Activated CD8-positive, alpha-beta memory T cell treated with anti-CD3 and anti-CD28 coated beads for 4 hours (primary cell): ENCODE data around the gene VASN.

Experiments
- DNase-seq, 2 donors: peaks; one replicate each; pipeline ENCODE4 v3.0.0-alpha.2; 2020; ENCODE audit warnings: low read depth in 2 of 2

VASN gene

GRCh38 chr16:4372578-4373355 is 1.1 kb downstream of the VASN start:
- DNase-seq, result no peak

DNA sequence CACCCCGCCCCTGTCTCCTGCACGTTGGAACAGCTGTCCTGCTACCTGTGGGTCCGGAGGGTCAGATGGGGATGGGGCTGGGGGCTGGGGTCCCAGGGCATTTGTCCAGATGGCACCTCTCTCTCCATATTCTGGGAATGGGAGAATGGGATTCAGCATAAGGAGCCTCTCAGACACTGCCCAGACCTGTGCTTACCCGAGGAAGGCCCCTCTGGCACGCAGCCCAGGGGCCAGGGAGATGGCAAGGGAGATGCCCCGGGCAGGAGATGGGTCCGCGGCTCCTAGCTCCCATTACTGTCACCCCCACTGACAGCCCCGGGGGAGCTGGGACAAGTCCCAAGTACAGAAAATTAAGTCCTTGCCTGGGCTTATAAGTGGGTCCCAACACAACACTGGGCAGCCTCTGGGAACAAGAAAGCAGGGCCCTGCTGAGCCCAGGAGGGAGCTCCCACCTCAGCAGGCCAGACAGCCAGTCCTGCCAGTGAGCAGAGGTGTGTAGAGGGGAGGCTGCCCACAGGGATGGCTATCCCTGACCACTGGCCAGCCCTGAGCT is 1.8 kb downstream of the VASN start:
- DNase-seq, result no peak

GRCh38 chr16:4373909-4374742 is 2.5 kb downstream of the VASN start:
- no peak for DNase-seq

- DNase-seq, result no peak
These were observed 4.1 kb downstream of the VASN start for GRCh38 chr16:4375717-4376116.

DNA sequence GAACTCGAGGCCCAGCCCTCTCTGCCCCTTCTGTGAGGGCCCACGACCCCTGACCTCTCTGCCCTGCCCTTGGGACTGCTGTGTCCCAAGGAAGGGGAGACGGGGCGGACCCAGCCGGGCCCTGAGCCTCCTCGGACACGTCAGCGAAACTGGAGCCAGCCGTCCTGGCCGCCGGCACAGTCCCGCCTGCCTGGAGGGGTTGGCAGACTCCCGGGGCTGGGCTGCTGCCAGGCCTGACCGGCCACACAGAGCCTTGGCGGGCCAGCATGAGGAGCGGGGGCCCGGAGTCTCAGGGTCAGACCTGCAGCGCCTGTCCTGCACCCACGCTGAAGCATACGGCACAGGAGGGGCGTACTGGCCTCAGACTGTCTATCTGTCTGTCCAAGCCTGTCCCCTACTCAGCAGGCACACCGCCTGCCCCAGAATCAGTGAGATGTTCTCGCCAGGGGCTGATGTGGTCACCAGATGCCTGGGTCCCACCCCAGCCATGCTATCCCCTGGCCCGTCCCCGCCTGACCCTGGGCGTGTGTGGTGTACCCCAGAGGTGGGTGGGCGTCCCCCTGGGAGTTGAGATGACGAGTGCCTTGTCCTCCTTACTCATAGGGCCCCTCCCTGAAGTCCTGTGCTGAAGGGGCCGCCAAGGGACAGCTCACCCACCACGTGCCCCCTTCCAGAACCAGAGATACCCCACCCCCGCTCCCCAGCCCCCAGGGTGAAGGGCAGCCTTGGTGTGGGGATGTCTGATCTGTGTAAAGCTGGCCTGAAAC is 4.7 kb downstream of the VASN start:
- DNase-seq, result no peak

DNA sequence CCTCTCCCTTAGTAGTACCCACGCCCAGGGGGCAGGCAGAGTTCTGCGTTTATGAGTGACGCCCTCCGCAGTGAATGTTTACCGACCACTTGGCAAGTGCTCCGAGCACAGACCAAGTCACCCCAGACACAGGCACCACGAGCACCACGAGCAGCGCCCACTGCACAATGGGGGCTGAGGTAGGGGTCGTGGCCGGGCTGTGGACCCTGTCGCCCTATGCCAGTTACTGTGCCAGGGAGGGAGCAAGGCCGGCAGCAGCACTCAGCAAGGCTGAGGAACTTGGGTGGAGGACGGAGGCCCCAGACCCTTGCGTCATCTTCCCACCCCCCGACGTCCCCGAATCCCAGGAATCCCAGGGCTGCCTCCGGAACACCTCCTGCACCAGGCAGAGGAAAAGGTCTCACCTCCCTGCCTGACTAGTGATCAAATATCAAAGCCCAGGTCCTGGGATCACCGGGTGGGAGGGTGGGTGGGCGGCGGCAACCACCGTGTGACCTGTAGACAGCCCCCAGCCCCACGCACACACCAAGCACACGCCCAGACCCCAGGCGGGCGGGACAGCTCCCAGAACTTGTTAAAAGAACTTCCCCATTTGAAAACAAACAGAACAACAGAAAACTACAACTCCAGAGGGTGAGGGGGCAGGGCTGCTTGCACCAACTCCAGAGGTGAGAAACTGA is 5.4 kb downstream of the VASN start:
- DNase-seq, result no peak

- no peak for DNase-seq
These were observed 6.0 kb downstream of the VASN start for GRCh38 chr16:4377573-4378154.

- no peak for DNase-seq
These were observed 6.6 kb downstream of the VASN start for GRCh38 chr16:4378161-4378666.

- no peak for DNase-seq
These were observed 7.5 kb downstream of the VASN start for GRCh38 chr16:4378999-4379690.

DNA sequence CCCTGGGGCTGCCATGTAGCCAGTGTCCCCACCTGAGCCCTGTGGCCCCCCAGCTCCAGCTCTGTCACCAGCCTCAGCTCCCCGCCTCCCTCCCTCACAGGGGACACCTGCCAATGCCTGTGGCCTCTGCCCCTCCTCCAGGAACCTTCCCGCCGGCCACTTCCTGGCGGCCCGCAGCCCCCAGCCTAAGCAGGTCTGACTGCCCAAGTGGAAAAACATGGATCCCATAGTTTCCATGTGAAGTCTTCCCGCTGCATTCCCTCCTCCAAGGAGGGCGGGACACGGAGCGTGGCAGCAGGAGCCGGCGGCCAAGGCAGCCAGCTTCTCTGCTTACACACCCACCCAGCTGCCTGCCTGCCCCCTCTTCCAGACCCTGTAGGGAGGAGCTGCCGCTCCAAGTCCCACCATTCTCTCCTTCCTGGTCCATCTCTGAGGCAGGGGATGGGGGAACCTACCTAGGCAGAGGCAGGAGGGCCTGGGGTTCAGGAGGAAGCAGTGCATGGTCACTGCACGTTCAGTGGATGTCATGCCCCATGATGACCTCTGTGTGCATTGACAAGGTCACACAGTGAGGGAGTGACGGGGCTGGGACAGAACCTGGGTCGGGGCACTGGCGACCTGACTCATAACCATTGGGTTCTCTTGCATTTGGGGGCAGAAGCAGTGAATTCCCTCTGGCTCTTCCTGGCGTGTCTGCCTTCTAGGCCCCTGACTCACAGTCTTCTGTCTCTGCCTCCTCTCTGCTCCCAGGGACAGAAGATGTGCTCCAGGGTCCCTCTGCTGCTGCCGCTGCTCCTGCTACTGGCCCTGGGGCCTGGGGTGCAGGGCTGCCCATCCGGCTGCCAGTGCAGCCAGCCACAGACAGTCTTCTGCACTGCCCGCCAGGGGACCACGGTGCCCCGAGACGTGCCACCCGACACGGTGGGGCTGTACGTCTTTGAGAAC is 8.7 kb downstream of the VASN start:
- no peak for DNase-seq

DNA sequence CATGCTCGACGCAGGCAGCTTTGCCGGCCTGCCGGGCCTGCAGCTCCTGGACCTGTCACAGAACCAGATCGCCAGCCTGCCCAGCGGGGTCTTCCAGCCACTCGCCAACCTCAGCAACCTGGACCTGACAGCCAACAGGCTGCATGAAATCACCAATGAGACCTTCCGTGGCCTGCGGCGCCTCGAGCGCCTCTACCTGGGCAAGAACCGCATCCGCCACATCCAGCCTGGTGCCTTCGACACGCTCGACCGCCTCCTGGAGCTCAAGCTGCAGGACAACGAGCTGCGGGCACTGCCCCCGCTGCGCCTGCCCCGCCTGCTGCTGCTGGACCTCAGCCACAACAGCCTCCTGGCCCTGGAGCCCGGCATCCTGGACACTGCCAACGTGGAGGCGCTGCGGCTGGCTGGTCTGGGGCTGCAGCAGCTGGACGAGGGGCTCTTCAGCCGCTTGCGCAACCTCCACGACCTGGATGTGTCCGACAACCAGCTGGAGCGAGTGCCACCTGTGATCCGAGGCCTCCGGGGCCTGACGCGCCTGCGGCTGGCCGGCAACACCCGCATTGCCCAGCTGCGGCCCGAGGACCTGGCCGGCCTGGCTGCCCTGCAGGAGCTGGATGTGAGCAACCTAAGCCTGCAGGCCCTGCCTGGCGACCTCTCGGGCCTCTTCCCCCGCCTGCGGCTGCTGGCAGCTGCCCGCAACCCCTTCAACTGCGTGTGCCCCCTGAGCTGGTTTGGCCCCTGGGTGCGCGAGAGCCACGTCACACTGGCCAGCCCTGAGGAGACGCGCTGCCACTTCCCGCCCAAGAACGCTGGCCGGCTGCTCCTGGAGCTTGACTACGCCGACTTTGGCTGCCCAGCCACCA is 9.7 kb downstream of the VASN start:
- no peak for DNase-seq

DNA sequence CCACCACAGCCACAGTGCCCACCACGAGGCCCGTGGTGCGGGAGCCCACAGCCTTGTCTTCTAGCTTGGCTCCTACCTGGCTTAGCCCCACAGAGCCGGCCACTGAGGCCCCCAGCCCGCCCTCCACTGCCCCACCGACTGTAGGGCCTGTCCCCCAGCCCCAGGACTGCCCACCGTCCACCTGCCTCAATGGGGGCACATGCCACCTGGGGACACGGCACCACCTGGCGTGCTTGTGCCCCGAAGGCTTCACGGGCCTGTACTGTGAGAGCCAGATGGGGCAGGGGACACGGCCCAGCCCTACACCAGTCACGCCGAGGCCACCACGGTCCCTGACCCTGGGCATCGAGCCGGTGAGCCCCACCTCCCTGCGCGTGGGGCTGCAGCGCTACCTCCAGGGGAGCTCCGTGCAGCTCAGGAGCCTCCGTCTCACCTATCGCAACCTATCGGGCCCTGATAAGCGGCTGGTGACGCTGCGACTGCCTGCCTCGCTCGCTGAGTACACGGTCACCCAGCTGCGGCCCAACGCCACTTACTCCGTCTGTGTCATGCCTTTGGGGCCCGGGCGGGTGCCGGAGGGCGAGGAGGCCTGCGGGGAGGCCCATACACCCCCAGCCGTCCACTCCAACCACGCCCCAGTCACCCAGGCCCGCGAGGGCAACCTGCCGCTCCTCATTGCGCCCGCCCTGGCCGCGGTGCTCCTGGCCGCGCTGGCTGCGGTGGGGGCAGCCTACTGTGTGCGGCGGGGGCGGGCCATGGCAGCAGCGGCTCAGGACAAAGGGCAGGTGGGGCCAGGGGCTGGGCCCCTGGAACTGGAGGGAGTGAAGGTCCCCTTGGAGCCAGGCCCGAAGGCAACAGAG is 10.5 kb downstream of the VASN start:
- DNase-seq, result no peak

GRCh38 chr16:4382795-4383357 is 11.2 kb downstream of the VASN start:
- no peak for DNase-seq

GRCh38 chr16:4383591-4384444 is 12.2 kb downstream of the VASN start:
- DNase-seq, result no peak

DNA sequence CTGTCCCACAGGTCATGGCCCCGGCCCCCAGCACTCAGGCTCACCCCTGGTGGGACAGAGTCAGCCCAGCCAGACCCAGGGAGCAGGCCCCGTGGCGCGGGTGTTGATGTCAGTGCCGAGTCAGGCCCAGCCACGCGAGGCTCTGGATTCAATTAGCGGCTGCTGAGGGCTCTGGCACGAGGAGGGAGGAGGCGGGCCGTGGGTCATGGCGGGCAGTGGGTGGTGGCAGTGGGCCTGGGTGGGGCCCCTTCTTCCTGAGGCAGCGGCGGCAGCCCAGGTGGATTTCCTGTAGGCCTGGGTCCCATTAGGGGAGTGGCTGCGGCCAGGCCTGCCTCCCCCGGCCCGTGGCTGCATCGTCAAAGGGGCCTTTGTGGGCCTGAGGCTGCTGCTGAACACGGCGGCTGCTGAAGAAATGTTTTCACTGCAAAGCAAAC is 12.9 kb downstream of the VASN start:
- no peak for DNase-seq
